HG03064 (cell line): ENCODE measurements around the gene GRID1.
A peak's percentile ranks its signal among the peaks of the same experiment; 100 is the strongest.
"Not testable (repeated sequence)": the region's sequence is repeated elsewhere in the genome, so short reads cannot be mapped to it uniquely, and the experiment has no call there.

Source experiments
- ATAC-seq: cut with Tn5 transposase; IDR thresholded peaks from one replicate; pipeline ENCODE4 v1.9.1; 2021; ENCODE audit warnings: low read depth; ENCODE audit not compliant: unreplicated experiment

The GRID1 gene

DNA sequence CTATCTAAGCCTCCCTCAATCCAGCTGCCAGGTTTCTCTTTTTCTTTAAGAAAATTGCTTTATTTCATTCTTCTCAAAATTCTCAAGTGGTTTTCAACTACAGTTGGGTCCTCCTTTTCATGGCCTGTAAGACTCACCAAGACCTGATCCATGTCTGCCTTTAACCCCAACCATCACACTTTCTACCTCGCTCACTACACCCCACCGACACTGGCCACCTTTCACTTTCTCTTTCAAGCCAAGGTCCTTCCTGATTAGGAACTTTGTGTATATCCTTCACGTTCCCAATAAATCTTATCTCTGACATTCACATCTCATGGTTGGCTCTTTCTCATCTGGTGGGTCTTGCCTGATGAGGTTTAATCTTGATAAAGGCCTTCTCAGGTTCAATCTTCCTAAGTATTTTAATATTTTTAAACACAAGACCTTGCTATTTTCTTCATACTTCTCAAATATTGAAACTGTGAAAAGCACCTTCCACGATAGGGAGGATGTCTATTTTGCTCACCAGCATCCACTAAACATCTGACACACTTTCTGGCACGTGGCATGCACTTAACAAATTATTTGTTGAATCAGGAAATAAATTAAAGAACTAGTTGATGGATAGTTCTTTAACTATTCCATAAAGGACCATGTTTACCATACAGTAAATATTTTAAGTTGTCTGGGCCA, 624.8 kb downstream of the GRID1 start:
- ATAC-seq: peak; percentile 94

DNA sequence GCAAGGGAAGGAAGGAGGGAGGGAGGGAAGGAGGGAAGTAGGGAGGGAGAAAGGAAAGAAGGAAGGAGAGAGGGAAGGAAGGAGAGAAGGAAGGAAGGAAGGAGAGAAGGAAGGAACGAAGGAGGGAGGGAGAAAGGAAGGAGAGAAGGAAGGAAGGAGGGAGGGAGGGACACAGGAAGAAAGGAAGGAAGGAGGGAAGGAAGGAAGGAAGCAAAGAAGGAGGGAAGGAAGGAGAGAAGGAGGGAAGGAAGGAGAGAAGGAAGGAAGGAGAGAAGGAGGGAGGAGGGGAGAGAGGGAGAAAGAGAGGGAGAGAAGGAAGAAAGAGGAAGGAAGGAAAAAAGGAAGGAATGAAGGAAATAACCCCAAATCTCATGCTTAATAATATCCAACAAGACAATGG, 630.6 kb downstream of the GRID1 start:
- no peak for ATAC-seq

DNA sequence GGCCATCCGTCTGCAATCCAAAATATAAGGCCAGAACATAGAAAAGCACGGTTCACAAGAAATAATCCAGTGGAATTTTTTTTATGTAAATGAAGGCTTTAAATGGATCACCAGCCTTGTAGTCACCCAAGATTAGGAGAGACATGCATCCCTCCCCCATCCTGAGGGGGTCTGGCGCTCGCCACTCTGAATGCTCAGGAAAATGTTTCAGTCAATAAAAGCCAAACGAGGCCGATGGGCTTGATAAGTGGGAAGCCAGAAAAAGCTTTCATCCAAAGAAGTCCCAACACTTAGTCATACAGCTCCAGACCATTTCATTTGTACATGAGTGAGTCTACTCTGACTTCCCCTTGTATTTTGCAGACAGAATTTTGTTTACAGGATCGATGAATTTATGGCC, 631.8 kb downstream of the GRID1 start:
- no peak for ATAC-seq

DNA sequence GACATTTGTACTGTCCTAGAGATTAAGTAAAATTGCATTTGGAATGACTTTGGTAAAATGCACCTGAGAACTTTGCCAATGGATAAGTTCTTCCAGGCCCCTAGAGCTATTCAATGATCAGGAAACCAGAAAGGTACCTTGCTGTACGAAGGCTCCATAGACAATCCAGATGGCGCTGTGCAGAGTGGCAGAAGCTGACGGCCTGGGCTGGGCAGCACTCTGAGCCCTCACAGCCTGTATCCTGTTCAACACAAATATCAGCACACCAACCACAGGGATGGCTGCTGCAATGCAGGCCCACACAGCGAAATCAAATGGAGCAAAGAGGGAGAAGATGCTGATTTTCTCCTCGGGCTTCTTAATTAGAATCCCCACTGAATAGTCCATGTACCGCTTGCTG, 642.4 kb downstream of the GRID1 start:
- no peak for ATAC-seq

DNA sequence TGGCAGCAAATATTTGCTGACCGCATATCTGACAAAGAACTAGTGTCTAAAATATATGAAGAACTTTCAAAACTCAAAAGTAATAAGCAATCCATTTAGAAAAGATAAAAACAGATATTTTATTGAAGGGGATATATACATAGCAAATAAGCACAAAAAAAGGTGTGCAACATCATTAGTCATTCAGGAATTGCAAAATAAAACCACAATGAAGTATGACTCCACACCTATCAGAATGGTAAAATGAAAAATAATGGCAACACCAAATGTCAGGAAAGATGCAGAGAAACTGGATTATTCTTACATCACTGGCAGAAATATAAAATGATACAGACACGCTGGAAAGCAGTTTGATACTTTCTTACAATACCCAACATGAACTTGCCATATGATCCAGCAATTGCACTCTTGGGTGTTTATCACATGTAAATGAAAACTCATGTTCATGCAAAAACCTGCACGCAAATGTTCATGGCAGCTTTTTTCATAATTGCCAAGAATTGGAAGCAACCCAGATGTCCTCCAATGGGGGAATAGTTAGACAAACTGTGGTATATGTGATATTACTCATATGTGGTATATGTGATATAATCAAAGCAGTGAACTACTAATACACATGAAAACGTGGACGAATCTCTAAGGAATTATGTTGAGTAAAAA, 645.5 kb downstream of the GRID1 start:
- ATAC-seq: no peak

DNA sequence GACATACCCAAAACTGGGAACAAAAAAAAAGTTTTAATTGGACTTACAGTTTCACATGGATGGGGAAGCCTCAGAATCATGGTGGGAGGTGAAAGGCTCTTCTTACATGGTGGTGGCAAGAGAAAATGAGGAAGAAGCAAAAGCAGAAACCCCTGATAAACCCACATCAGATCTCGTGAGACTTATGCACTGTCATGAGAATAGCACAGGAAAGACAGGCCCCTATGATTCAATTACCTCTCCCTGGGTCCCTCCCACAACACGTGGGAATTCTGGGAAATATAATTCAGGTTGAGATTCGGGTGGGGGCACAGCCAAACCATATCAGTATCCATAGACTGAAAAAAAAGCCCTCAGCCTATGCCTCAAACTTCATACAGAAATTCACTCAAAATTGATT, 647.2 kb downstream of the GRID1 start:
- ATAC-seq: no peak

DNA sequence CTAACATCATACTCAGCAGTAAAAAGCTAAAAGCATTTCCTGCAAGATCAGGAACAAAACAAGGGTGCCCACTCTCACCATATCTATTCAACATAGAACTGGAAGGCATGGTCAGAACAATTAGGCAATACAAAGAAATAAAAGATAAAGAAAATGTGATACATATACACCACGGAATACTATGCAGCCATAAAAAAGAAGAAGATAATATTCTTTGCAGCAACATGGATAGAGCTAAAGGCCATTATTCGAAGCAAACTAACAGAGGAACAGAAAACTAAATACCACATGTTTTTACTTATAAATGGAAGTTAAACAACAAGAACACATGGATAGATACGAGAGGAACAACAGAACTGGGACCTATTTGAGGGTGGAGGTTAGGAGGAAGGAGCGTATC, 652.7 kb downstream of the GRID1 start:
- no peak for ATAC-seq

DNA sequence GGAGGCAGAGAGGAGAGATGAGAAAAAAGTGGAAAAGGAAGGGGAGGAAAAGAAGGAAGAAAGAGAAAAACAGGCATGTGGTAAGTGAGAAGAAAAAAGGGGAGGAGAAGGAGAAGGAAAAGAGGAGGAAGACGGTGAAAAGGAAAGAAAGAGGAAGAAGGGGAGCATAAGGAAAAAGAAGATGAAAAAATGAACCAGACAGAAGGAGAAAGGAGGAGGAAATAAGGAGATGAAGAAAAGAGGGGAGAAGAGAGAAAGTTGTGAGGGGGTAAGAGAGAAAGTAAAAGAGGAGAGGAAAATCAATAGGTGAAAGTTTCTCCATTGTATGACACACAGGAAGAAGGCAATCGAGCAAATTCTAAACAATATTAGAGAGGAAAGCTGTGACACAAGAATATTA, 663.8 kb downstream of the GRID1 start:
- ATAC-seq: no peak

DNA sequence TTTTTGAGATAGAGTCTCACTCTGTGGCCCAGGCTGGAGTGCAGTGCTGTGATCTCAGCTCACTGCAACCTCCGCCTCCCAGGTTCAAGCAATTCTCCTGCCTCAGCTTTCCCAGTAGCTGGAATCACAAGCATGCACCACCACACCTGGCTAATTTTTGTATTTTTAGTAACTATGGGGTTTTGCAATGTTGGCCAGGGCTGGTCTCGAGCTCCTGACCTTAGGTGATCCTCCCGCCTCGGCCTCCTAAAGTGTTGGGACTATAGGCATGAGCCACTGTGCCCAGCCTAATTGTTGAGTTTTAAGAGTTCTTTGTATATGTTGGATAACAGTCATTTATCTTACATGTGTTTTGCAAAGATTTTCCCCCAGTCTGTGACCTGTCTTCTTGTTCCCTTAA, 667.5 kb downstream of the GRID1 start:
- ATAC-seq: not testable (repeated sequence)

DNA sequence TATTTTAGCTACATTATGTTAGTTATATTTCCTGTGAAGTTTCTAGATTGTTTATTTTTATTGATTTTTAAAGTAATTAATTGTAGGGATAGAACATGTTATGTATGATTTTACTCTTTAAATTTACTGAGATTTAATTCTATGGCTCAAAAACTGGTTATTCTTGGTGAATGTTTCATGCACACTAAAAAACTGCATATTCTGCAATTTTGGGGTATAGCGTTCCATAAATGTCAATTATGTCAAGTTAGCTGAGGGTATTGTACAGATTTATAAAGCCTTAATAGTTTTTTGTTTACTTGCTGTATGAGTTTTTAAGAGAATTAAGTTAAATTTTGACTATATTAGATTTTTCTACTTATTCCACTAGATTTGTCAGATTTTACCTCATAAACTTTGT, 669.7 kb downstream of the GRID1 start:
- no peak for ATAC-seq

DNA sequence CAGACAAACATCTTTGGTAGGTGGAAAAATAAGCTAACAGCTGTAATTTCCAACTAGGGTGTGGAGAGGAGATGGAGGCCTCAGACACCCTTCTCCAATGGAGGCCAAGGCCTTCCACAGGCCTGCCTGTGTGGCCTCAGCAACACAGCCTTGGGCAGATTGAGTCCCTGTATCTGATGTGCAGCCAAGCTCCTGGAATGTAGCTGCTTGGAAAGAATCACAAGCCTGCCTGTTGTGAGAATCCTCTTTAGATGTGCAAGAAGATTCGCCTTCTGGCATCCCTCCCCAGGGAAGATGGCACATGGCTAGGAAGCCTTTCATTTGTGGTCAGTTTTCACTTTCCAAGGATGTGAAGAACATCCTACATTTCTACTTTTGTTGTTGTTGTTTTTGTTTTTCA, 684.0 kb downstream of the GRID1 start:
- ATAC-seq: no peak

DNA sequence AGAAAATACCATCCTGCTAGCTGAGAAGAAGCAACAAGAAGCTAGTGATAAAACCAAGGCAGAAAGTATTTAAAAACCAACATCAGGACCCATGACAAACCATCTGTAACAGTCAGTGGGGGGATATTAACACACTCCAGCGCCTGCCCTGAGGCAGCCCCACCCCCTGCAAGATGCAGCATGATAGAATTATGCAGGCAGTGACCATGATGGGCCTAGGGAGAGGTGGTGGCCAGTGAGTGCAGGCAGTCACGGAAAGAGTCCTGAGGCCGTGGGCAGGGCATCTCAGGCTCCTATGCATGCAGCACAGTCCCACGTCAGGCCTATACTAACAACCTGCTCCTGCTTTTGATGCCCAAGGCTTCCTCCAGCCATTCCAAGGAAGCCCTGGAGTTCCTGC, 686.9 kb downstream of the GRID1 start:
- ATAC-seq: no peak

DNA sequence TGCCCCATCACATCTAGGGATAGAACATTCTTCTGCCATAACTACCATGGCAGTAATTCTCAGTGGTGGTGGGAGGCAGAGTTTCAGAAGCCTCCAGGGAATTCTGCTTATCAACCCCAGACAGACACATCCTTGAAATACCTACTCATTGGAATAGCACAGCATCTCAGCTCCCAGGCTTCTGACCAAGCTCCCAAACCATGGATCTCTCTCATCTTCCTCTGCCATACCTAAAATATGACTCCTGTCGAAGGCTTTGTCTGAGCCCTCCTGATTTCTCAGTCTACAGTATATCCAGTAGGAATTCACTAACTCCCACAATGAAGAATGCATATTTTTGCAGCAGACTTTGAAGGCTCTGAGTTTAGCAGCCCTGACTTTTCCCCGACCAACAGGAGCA, 687.5 kb downstream of the GRID1 start:
- ATAC-seq: no peak

DNA sequence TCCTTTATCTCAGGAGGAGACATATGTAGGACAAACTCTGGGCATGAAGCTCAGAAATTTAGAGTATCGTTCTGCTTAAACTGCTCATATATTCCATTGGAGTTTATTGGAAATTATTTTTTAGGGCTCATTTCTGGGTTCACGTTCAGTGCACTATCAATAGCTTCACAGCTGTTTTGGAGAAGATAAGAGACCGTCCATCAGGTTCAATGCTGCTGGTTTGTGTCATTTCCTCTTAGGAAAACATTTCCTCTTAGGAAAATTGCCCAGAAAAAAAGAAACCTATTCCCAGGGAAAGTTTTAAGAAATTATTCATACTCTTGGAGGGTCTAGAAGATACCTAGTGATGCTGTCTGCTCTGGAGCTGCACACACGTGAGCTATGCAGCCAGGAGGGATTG, 691.7 kb downstream of the GRID1 start:
- no peak for ATAC-seq

DNA sequence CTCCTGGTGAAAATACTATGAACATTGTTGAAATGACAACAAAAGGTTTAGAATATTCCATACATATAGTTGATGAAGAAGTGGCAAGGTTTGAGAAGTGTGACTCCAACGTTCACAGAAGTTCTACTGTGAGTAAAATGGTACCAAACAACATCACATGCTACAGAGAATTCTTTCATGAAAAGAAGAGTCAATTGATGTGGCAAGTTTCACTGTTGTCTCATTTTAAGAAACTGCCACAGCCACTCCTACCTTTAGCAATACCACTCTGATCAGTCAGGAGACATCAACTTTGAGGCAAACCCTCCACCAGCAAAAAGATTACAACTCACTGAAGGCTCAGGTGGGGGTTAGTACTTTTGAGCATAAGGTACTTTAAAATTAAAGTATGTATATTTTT, 693.3 kb downstream of the GRID1 start:
- no peak for ATAC-seq

DNA sequence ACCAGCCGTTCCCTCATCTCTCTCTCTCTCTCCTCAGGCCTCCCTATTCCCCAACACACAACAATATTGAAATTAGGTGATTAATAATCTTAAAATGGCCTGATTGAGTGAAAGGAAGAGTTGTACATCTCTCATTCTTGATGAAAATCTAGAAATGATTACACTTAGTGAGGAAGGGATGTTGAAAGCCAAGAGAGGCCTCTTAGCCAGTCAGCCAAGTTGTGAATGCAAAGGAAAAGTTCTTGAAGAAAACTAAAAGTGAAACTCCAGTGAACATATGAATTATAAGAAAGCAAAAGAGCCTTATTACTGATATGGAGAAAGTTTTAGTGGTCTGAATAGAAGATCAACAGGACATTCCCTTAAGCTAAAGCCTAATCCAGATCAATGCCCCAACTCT, 695.1 kb downstream of the GRID1 start:
- ATAC-seq: no peak

DNA sequence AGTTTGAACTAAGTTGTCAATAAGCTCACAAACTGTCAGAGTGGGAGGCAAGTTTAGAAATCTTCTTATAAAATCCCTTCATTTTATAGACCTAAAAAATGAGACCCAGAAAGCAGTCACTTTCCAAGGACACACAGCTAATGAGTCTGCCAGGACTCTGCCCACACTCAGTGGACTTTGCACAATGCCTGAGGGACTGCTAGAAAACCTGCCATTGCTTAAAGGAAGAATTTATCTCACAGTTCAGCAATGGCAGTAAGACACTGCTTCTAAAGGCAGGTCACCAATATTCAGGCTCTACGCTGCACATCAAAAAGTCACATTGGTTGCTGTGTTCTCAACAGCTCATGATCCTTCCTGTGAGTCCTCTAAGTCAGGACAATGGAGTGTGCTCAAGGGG, 698.1 kb downstream of the GRID1 start:
- no peak for ATAC-seq

DNA sequence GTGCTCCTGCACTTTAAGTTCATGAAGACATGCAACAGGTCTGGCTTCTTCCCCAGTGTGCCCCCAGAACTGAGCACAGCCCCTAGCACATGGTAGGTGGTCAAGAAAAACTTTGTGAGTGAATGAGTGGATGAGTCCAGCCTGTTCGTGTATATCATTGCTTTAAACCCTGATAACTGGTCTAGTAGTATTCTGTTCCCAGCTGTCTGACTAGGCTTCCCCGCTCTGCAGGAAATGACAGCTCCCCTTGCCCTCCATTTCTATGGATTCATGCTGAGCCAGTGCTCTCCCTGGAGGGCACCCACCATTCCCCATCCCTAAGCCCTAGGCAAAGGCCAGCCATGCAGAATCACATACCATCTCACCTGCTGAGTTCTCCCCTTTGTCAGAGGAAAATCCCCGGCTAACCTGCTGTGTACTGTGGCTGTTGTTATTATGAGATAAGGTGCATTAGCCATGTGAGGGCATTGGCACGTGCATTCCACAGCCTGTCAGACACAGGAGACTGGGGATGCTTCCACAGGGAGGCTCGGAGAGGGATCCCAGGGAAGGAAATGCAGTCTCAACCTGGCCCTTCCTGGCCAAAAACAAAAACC, 698.9 kb downstream of the GRID1 start:
- no peak for ATAC-seq

DNA sequence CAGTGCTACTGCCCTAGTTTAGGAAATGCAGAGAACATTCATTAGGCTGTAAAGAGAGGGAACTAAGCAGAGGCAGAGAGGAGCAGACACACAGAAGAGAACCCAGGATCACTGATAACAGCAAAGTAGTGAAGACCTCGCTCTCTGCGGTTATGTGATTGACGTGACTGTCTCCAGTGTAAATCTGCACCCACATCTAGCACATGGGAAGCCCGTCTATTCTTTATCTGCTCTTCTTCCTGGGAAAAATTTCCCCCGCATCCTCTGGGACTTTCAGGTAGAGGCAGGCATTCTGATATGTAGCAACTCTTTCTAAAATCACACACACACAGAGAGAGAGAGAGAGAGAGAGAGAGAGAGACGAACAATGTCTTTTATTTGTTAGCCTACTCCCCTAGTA, 699.6 kb downstream of the GRID1 start:
- ATAC-seq: no peak

DNA sequence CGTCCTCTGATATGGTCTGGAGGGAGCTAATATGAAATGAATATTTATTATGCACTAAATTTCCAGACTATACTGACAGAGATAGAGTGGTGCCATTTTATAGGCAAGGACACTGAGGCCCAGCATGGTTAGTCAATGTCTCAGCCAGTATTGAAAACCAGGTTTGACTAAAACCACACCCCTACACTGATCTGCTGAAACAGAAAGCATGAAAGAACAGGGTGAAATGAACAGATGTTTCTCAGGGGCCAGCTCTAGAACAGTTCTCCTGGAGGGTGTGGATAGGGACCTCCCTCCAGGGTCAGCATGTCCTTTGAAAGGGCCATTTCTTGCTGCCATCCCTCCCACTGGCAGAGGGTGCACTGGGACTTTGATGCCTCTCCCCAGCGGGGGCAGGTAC, 700.5 kb downstream of the GRID1 start:
- no peak for ATAC-seq

DNA sequence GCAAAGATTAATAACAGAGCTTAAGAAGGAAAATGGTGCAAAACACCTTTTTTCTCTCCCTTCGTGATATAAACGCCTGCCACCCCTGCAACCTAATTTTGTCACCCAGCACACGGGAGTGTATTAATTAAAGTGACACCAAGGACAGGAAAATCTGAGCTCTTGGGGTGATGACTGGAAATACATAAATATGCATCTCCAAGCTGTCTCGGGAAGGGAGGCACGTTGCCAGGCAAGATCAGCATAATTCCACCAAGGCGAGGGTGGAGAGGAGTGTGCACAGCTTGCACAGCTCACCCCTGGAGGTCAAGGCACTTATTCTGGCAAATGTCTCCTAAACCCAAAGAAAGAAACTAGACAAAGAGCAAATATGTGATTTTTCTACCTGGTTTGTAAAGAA, 700.9 kb downstream of the GRID1 start:
- no peak for ATAC-seq

DNA sequence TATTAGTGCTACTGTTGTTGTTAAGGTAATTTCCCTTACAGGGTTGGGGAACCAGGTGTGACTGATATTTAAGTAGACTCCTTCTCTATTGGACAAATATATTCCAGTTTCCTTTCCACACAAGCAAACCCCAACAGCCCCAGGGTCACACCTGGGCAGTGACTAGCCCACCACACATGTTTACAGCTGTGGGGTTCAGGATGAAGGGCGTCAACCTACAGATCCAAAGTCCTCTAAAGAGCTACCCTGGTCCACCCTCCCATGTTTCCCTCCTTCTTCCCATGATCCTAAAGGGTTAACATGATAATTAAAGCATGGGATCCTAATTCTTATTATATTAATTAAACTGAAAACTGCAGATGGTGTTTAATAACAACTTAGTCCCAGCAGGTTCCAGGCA, 701.5 kb downstream of the GRID1 start:
- no peak for ATAC-seq
